Pons (tissue), 1 donor: ENCODE data around the gene CRIP3.

Experiments used
- DNase-seq: peaks from one replicate; pipeline ENCODE4 v3.0.0-alpha.2; 2016; ENCODE audit warnings: low spot score

Gene CRIP3

DNA sequence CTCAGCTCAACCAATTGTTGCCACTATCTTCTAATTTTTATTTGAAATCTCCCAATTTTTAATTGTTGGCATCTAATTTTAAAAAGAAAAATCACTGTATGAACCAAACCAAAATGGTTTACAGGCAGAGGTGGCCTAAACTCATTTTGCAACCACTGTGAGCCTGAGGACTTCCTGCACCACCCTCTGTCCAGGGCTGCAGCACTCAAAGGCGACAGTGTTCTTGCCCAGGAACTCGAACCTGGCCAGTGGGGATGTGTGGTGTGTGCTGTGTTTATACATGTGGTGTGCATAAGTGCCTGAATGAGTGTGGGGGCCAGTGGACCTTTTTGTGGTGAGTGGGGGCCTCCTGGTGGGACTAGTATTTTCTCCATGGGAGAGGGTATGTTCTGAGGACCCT is 34.9 kb downstream of the CRIP3 start:
- no peak for DNase-seq

GRCh38 chr6:43271944-43272343 is 36.7 kb downstream of the CRIP3 start:
- DNase-seq, result no peak

DNA sequence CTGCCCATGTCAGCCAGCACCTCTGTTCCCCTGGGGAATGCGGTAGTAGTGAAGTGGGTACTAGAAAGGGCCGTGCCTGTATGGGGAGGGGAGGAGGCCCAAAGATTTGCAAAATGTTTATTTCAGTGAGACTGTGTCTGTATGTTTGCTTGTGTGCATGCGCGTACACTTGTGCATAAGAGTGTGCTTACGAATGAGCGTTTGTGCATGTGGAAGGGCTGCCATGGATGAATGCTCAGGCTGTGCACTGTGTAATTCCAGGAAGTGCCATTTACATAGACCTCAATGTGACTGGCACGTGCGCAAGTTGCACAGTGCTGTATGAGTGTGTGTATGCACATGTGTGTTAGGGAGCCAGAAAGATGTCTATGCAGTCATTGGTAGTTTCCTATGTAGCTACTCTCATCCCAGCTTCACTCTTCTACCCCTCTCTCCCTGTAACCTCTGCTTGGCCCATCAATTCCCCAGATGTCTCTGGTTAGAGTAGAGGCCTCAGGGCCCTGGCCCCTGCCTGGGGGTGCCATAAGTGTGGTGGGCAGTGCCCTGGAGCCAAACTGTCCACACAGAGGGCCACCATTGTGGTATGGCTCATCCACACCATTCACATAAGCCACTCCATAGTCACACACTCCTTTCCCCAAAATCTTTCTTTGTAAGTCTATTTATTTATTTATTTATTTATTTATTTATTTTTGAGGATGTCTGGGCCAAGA is 37.4 kb downstream of the CRIP3 start:
- no peak for DNase-seq

DNA sequence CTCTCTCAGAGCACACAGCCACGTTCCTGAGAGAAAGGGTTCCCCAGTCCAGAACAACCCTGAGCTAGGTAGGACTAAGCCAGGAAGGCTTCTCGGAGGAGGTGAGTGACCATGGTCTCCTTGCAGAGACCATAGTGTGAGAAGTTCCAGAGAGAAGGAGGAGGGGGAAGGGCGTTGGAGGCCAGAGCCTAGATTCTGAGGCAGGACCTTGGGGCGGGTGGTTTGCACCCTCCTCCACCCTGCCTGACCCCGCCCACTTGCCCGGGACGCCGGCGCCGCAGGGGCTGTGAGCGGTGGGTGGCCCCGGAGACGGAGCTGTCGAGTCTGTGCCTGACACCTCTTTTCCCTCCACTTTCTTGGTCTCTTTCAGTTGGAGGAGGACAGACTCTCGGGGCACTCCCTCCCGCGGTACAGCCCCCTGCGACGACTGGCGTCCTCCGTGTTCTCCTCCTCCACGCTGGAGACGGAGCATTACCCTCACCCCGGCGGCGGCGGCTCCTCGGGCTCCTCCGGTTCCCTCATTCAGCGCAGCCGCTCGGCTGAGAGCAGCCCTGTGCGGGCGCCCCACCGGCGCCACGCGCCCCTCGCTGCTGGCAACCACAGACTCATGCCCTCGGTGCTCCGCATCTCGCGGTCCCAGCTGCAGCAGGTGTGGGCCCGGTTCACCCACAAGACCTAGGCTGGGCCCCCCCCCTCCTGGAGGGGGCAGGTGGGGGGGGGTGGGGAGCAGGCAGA is 39.2 kb downstream of the CRIP3 start:
- no peak for DNase-seq

DNA sequence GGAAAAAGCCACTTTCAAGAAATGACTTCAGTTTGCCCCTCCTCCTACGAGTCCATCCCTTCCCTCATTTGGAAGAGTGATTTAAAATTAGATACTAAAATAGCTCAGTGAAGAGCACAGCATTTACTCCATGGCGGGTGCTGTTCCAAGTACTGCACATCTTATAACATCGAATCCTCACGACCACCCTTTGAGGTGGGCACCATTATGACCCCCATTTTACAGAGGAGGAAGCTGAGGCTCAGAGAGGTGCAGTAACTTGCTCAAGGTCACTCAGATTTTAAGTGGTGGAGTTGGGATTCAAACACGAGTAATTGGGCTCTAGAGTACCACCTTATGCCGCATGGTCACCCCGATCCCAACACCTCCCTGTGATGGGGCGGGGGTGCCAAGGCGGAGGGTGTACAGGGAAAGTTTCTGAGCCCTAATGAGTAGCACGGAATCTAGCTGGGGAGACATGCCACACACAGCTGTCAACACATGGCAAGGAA is 39.8 kb downstream of the CRIP3 start:
- no peak for DNase-seq

GRCh38 chr6:43268355-43268700 is 40.3 kb downstream of the CRIP3 start:
- peak; percentile 80 for DNase-seq

DNA sequence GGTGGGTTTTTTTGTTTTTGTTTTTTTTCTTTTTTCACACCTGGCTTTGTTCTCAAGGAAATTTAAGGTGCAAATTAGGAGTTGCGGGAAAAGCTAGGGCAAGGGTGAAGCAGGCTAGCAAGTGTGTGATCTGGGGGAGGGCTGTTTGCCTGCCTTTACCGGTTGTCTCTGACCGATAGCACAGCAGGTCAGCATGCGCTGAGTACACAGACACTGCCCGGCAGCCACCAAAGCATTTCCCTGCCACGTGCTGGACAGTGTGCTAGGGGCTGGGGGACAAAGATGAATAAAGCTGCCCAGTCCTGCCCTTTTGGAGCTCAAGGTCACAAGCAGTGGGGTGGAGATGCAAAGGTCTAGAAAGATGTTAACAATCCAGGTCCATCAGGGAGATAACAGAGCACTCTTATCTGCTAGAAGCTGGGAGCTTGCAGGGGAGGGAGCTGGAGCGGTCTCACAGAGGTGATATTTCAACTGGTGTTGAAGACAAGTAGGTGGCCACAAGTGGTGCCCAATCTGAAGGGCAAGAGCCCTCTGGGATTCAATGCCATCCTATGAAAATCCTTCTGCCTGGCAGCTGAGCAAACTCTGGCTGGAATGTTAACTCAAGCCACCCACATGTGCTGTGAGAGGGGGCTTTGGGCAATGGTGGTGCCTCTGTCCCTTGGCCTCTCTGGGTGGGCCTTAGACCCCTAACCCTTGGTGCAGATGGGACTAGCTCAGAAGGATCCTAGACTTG is 40.8 kb downstream of the CRIP3 start:
- no peak for DNase-seq

DNA sequence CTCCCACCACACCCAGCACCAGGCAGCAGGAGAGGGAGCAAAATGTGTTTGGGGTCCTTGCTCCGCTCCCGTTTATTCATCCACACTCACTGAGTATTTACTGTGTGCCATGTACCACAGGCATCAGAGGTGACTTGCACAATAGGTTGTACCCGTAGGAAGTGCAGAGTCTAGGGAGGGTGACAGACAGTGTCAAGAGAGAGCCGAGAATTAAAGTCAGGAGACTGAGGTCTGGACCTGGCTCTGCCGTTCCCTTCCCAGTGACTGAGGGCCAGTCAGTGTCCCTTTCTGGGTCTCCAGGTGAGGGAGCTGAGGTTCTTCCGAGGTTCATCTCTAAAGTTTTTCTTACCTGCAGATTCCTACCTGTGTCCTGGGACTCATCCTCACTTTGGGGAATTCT is 43.1 kb downstream of the CRIP3 start:
- no peak for DNase-seq

GRCh38 chr6:43264599-43265145 is 44.0 kb downstream of the CRIP3 start:
- DNase-seq, result no peak

DNA sequence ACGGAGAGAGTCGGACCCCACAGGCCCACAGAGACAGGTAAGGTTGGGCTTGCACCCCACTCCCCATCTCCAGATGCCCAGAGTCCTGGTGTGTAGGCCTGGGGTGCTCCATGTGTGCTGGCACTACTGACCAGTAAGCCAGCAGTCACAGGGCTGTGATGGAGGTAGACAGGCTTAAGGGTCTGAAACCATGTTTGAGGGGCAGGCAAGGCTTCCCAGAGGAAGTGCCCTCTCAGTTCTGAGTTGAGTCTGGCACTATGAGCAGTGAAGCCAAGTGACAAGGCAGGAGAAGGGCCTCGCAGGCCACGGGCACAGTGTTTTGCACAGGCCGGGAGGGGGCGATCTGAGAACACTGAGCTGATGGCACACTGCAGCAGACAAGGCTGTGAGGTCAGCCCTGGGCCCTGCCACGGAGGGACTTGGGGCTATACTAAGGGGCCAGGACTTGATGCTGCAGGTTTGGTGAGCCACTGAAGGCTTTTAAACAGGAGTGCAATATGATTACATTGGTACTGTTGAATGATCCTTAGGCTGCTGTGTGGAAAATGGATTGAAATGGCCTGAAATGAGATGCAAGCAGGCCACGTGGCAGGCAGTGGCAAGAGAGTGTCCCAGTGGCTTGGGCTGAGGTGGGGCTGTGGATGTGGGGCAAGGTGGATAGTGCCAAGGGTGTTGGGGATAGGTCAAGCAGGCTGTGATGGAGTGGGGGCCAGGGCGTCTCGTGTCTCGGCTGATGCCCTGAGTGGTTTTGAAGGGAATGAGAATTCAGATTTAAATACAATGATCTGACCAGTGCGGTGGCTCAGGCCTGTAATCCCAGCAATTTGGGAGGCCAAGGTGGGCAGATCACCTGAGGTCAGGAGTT is 45.1 kb downstream of the CRIP3 start:
- peak; percentile 43 for DNase-seq

DNA sequence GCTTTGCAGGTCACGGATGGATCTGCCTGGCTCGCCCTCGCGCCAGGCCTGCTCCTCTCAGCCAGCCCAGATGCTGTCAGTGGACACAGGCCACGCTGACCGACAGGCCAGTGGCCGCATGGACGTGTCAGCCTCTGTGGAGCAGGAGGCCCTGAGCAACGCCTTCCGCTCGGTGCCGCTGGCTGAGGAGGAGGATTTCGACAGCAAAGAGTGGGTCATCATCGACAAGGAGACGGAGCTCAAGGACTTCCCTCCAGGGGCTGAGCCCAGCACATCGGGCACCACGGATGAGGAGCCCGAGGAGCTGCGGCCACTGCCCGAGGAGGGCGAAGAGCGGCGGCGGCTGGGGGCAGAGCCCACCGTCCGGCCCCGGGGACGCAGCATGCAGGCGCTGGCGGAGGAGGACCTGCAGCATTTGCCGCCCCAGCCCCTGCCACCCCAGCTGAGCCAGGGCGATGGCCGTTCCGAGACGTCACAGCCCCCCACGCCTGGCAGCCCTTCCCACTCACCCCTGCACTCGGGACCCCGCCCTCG is 45.8 kb downstream of the CRIP3 start:
- DNase-seq, result no peak

DNA sequence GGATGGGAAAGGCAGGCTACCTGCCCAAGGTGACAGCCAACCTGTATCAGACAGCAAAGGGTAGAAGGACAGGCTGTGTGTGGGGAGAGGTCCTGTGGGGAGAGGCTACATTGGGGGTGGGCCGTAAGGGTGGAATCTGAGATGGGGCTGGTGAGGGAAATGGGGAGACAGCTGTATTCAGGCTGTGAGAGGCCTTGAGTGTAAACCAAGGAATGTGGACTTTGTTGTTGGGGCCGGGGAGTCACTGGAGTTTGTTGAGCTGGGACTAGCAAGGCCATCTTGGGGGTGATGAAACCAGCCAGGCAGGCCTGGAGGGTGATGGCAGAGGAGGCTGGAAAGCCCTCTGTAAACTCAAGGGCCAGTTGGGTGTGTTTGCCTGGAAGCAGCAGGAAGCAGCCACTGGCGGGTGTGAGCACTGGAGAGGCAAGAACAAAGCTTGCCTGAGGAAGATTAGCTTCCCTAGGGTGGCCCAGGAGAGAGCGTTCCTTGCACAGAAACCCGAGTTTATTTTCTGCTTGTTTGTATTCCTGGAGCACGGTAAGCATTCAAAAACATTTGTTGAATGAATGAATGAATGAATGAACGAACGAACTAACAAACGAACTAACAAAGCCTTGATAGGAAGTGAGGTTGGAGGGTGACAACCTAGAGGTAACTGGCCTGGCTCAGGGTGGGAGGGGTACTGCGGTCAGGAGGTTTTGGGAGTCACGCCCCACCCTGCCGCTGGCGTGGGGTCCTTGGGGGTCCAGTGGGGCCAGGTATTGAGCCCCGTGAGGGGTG is 46.4 kb downstream of the CRIP3 start:
- no peak for DNase-seq

- DNase-seq, result no peak
Observed at GRCh38 chr6:43261198-43261597, 47.4 kb downstream of the CRIP3 start.

DNA sequence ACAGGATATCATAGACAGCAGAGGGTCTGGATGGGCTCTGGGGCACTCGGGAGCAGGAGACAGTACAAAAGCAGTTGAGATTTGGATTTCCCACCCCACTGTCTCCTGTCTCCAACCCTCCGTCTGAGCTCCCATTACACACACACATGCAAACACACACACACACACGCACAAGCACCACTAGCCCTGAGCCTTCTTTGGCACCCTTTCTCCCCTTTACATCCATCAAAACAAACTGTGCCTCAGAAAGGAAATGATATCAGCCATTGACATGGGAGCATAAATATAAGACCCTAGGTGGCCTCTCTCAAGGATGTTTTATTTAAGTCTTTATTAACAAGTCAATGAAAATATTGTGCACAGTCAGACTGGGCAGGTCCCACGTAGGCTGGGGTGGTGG is 47.8 kb downstream of the CRIP3 start:
- DNase-seq, result no peak

DNA sequence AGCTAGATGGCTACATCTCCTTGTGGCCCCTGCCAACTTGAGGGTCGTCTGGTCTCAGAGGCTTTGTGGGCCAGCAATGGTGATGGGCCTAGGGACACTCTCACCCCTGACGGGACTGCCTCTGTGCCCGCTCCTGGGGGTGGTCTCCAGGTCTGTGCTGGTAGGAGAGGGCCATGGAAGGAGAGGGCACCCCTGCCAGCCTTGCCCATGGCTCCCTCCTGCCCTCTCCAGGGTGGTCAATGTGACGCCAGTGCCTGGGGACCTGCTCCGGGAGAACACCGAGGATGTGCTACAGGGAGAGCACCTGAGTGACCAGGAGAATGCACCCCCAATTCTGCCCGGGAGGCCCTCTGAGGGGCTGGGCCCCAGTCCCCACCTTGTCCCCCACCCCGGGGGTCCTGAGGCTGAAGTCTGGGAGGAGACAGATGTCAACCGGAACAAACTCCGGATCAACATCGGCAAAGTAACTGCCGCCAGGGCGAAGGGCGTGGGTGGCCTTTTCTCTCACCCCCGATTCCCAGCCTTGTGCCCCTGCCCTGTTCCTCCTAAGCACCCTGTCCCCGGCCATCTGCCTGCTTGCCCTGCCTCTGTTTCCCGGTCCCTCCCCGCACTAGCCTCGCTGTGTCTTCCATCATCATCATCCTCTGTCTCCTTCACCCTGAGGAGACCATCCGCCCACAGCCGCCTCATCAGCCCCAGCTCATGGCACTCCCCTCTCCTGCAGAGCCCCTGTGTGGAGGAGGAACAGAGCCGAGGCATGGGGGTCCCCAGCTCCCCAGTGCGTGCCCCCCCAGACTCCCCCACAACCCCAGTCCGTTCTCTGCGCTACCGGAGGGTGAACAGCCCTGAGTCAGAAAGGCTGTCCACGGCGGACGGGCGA is 49.6 kb downstream of the CRIP3 start:
- DNase-seq, result no peak

GRCh38 chr6:43258180-43258579 is 50.4 kb downstream of the CRIP3 start:
- no peak for DNase-seq

- DNase-seq, result no peak
Observed at GRCh38 chr6:43257367-43258145, 51.1 kb downstream of the CRIP3 start.

GRCh38 chr6:43256670-43257366 is 51.8 kb downstream of the CRIP3 start:
- no peak for DNase-seq
